ENCODE data around the gene CCDC78. TPM values are rescaled to one million over a fixed set of nuclear protein-coding genes. Genes with fewer than 3 reads are reported as not detected.

The CCDC78 gene
- total RNA-seq = 0.93 and 1.0 TPM in 2 replicates

DNA sequence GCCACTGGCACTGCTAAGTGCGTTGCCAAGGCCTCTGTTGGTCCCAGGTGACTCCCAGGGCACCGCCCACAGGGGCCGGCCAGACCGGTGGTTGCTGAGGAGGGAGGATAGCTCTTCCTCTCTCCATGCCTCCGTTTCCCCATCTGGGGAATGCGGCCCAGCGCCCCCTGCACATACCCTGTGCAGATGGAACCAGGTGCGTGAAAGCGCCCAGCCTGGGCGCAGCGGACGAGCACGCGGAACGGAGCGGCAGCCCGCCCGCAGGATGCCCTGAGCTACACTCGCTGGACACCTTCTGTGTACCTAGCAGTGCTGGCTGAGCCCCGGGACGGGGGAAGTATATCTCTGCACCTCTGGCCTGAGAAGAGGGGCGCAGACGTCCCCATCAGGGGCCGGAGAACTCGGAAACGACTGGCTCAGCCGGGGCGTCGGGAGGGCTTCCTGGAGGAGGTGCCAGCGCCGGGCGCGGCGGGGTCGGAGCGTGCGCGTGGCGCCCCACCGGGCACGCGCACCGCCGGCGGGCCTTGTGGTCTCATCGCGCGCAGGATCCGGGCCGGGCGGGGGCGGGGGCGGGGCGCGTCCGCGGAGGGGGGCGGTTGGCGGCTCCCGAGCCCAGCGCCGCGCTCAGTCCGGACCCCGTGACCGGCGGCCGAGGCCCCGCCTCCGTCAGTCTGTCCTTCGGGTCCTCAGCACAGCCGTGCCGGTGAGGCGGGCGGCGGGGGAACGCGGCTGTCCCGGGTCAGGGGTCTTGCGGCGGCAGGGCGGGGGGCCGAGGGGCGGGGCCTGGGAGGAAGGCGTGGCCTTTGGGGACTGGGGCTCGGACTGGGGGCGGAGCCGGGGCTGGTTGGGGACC, at the start of gene CCDC78, which contains the start of gene HAGHL:
CCDC78 (minus strand) TSS at position 6 of the 853 bp plus-strand sequence. CDS start 76 bp downstream, outside the sequence.
HAGHL (plus strand) TSS at position 669 of the 853 bp plus-strand sequence. CDS start 404 bp downstream, outside the sequence.

DNA sequence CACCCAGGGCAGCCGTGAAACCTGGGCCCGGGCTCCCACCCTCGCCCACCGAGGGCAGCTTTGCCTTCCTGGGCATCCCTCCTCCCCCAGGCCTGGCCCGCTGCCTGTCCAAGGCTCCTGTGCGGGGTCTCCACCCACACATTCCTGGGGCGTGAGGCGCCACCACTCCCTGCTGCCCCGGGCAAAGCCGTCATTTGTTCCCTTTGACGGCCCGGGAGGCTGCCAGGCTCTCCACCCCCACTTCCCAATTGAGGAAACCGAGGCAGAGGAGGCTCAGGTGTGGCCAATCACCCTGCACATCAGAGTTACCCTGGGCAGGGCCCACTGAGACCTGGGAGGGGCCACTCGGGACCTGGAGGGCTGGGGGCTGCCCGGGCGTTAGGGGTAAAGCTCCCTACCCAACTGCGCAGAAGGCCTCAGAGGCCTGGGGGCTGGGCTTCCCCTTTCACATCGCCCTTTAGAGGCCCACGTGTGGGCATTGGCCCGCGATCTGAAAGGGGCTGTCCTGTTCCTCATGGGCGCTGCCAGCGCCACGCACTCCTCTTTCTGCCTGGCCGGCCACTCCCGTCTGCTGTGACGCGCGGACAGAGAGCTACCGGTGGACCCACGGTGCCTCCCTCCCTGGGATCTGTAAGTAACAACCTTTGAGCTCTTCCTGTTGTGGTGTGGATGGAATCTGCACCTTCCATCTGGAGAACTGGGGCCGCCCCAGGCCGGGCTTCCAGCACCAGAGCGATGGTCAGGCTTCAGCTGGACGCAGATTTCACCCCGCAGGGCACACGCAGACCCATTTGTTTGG, 34.5 kb upstream of the CCDC78 start, which contains the start of gene MSLN:
MSLN (plus strand) TSS at position 190 of the 799 bp plus-strand sequence. CDS start 1,947 bp downstream, outside the sequence.

GRCh38 chr16:740764-741505, 14.7 kb upstream of the CCDC78 start, which contains the start of gene CIAO3:
Gene CIAO3, minus strand, starts transcription at chr16:740997. Its CDS starts 12 bp downstream, at chr16:740985.

GRCh38 chr16:720990-721764, 5.1 kb downstream of the CCDC78 start, which contains the start of gene ANTKMT:
Gene ANTKMT, plus strand, starts transcription at chr16:721146. Its CDS starts 129 bp downstream, at chr16:721275.

GRCh38 chr16:714558-715476, 11.4 kb downstream of the CCDC78 start, which contains the start of gene METRN:
Gene METRN, plus strand, starts transcription at chr16:715118. Its CDS starts 172 bp downstream, at chr16:715290.

DNA sequence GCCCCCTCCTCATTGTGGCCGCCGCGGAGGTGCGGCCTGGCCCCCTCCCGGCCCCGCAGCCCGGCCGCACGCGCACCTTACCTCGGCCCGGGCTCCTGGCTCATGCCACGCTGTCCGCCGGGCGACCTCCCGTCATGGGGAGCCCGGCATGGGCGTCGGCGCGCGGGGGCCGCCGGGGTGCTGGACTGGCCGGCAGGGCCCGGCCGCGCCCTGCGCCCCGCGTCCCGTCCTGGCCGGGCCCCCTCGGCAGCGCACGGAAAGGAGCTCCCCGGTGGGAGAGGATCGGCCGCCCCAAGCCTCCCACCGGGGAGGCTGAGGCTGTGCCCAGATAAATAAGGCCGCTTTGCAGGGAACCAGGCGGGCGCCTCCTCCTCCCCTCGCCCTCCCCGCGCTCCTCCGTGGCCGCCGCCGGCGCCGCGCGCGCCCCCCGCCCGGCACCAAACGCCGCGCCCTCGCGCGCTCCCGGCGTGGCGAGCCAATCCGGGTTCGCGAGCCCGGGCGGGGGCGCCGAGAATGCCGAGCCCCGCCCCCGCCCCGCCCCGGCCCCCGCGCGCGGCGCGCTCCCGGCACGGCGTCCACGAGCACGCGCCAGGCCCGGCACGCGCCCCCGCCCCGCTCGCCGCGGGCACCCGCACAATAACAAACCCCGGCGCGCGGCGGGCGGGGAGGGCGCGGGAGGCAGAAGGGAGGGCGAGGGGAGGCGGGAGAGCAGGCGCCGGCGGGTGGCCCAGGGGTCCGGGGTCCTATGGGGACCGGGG, 20.6 kb downstream of the CCDC78 start, which contains the start of gene FBXL16:
FBXL16 (minus strand) TSS at position 371 of the 758 bp plus-strand sequence. CDS start 8,396 bp downstream, outside the sequence.

DNA sequence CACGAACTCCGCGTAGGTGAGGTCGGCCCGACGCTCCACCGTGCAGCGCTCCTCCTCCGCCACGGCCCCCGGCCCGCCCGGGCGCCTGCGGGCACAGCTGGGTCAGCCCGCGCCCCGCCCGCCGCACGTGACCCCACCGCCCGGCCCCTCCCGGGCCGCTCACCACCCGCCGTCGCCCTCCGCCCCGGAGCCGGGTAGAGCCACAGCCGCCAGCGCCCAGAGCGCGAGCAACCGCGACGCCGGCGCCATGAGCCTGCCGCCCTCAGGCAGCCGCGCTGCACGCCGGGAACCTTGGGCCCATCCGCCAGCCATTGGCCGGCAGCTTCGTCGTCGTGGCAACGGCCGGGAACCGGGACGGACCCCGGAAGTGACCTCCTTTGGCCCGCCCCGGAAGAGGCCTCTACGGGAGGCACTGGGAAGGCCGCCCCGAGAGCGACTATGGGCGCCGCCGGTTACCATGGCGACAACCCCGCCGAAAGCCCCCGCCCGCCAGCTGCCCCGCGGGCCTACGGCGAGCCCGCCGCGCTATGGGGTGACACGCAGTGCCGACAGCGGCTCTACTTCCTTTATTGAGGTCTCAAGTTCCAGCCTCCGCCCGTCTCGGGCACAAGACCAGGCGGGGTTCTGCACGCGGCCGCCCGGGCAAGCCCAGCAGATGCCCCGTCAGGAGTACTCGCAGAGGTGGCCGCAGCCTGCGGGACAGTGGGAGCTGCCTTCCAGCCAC, 42.0 kb downstream of the CCDC78 start, which contains the start of gene JMJD8:
JMJD8 (minus strand) TSS at position 264 of the 724 bp plus-strand sequence; CDS start at position 249, 15 bp downstream.

DNA sequence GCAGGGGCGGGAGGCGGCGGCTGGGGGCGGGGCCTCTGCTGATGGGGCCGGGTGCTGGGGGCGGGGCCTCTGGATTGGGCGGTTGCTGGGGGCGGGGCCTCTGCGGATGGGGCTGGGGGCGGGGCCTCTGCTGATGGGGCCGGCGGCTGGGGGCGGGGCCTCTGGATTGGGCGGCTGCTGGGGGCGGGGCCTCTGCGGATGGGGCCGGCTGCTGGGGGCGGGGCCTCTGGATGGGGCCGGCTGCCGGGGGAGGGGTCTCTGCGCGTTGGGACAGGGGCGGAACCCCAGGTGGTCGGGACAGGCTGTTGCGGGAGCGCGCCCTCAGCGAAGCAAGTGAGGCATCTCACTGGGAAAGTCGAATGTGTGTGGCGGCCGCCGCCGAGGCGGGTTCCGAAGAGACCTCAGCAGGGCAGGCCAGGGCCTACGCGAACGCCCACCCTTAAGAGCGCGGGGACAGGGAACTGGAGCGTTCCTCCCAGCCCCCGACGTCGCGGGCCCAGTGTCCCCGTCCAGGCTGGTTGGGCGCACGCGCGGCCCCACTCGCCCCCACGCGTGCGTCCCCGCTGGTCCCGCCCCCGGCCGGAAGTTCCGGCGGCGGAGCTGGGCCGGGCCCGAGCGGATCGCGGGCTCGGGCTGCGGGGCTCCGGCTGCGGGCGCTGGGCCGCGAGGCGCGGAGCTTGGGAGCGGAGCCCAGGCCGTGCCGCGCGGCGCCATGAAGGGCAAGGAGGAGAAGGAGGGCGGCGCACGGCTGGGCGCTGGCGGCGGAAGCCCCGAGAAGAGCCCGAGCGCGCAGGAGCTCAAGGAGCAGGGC, 46.2 kb downstream of the CCDC78 start, which contains the start of gene STUB1:
STUB1 (plus strand) TSS at position 597 of the 811 bp plus-strand sequence; CDS start at position 713, 116 bp downstream.

DNA sequence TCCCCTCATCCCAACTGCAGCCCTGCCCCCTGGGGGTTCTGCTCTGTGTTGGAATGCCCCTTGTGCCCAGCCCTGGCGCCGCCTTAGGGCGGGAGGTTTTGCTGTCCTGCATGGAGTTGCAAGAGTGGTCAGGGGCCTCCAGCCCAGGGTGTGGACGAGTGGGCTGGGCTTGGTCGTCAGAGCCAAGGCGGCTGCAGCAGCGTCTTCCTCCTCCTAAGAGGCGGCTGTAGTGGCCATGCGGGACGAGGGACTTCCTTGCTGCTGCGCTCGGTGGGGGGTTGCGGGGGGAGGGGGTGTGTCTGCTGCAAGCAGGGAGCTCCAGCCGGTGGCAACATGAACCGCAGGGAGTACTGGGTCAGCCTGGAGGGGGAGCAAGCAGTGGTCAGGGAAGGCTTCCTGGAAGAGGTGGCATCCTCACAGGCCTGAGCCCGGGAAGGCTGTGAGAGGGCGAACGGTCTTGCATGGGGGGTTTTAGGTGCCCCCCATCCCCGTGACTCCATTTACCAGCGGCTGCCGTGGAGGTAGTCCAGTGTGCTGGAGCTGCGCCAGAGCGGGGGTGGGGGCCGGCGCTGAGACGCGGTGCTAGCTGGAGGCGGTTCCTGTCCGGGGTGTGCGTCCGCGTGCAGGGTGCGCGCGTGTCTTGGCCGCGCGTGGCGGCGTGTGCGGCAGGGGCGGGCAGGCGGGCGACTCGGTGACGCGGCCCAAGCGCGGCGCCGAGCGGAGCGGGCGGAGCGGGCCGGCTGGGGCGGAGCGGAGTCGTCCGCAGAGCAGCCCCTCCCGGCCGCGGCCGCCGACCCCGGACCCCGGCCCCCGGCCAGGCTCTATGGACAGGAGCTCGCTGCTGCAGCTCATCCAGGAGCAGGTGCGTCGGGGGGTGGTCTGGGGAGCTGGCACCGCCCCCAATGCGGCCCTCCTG, 51.0 kb downstream of the CCDC78 start, which contains the start of gene RHBDL1:
RHBDL1 (plus strand) TSS at position 704 of the 916 bp plus-strand sequence; CDS start at position 824, 120 bp downstream.

Small RNA genes lying within 50 kb of the gene (small RNA-seq; reads per million reads assigned to genes)
- not detected for gene MIR662

Other genes with a start within 250 kb of the CCDC78 start
- gene CAPN15, start 198.7 kb downstream of the CCDC78 start, total RNA-seq = 42.2 and 70.2 TPM in 2 replicates
- 0.07 TPM in 1 of 2 replicates, not detected in the other for gene PRR35, start 166.0 kb downstream of the CCDC78 start, total RNA-seq
- 0.86 and 1.1 TPM in 2 replicates for gene NHLRC4, start 159.4 kb downstream of the CCDC78 start, total RNA-seq
- 24.9 and 30.7 TPM in 2 replicates for gene PIGQ, start 156.5 kb downstream of the CCDC78 start, total RNA-seq
- 11.2 and 13.9 TPM in 2 replicates for gene RAB40C, start 136.4 kb downstream of the CCDC78 start, total RNA-seq
- gene WFIKKN1, start 95.5 kb downstream of the CCDC78 start, total RNA-seq = 0.13 and 0.22 TPM in 2 replicates
- 87.8 and 119 TPM in 2 replicates for gene METTL26, start 90.1 kb downstream of the CCDC78 start, total RNA-seq
- 14.1 TPM in 2 replicates for gene MCRIP2, start 84.6 kb downstream of the CCDC78 start, total RNA-seq
- 14.6 and 26.4 TPM in 2 replicates for gene WDR90, start 77.1 kb downstream of the CCDC78 start, total RNA-seq
- 42.6 and 43.9 TPM in 2 replicates for gene RHOT2, start 58.3 kb downstream of the CCDC78 start, total RNA-seq
- 0.27 and 0.29 TPM in 2 replicates for gene RHBDL1, start 50.8 kb downstream of the CCDC78 start, total RNA-seq
- 77.6 and 98.1 TPM in 2 replicates for gene STUB1, start 46.0 kb downstream of the CCDC78 start, total RNA-seq
- gene JMJD8, start 42.1 kb downstream of the CCDC78 start, total RNA-seq = 34.8 and 47.0 TPM in 2 replicates
- gene WDR24, start 36.0 kb downstream of the CCDC78 start, total RNA-seq = 6.4 and 8.0 TPM in 2 replicates
- 0.65 and 0.66 TPM in 2 replicates for gene FBXL16, start 20.6 kb downstream of the CCDC78 start, total RNA-seq
- gene METRN, start 11.3 kb downstream of the CCDC78 start, total RNA-seq = 9.4 and 18.7 TPM in 2 replicates
- 23.0 and 32.0 TPM in 2 replicates for gene ANTKMT, start 5.3 kb downstream of the CCDC78 start, total RNA-seq
- 5.6 and 7.7 TPM in 2 replicates for gene HAGHL, start 663 bp upstream of the CCDC78 start, total RNA-seq
- 24.5 and 28.3 TPM in 2 replicates for gene CIAO3, start 14.6 kb upstream of the CCDC78 start, total RNA-seq
- not detected in 2 replicates for gene MSLN, start 34.3 kb upstream of the CCDC78 start, total RNA-seq
- 31.8 and 38.6 TPM in 2 replicates for gene RPUSD1, start 61.9 kb upstream of the CCDC78 start, total RNA-seq
- 22.1 and 49.1 TPM in 2 replicates for gene CHTF18, start 62.2 kb upstream of the CCDC78 start, total RNA-seq
- gene GNG13, start 74.3 kb upstream of the CCDC78 start, total RNA-seq = not detected in 2 replicates
- 7.7 and 13.4 TPM in 2 replicates for gene LMF1, start 244.5 kb upstream of the CCDC78 start, total RNA-seq

All from thoracic aorta endothelial cell (primary cell).